Measurements from ENCODE around the gene TMEM9. TPM values are rescaled to one million over a fixed set of nuclear protein-coding genes. Genes with fewer than 3 reads are reported as not detected.

Gene TMEM9
- total RNA-seq, 2 donors from 2014 or later = 131 to 164 TPM

DNA sequence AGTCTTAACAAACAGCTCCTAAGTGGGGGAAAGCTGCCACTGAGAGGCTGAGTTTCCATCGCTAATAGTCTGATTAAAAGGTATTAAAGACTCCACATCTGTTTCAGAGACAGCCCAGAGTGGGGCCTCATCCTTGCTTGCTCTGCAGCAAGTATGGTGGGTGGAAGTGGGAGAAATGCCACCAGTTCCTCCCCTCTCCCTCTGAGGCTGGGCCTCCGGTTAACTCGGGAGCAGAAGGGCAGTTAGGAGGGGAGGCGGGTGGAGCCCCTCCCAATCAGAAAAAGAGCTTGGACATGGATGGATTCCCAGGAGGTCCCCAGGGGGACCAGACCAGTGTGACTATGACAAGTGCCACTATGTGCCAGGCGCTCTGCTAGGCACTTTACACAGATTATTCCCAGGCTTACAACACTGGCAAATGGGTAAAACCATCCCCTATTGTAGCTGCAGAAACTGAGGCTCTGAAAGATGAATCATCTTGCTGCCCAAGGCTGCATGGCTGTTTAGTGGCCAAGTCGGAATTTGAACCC lies 15.9 kb downstream of the TMEM9 start:
- H3K9me3 ChIP-seq = no peaks in the 10 kb centered on the region
- no peaks in the 10 kb centered on the region for H3K4me1 ChIP-seq (replicated peaks)
- H3K36me3 ChIP-seq = peaks cover 0 to 3% of the 10 kb centered on the region in 2 donors
- intact Hi-C loops (cut with DNase I) = no loop called here
- H3K4me3 ChIP-seq = no peak overlapping the region
- no peak for DNase-seq (ENCODE audit: low spot score)
- WGBS = 72% methylated on average over 6 of the region's 6 CpGs
- TF ChIP-seq, protein P1, sequence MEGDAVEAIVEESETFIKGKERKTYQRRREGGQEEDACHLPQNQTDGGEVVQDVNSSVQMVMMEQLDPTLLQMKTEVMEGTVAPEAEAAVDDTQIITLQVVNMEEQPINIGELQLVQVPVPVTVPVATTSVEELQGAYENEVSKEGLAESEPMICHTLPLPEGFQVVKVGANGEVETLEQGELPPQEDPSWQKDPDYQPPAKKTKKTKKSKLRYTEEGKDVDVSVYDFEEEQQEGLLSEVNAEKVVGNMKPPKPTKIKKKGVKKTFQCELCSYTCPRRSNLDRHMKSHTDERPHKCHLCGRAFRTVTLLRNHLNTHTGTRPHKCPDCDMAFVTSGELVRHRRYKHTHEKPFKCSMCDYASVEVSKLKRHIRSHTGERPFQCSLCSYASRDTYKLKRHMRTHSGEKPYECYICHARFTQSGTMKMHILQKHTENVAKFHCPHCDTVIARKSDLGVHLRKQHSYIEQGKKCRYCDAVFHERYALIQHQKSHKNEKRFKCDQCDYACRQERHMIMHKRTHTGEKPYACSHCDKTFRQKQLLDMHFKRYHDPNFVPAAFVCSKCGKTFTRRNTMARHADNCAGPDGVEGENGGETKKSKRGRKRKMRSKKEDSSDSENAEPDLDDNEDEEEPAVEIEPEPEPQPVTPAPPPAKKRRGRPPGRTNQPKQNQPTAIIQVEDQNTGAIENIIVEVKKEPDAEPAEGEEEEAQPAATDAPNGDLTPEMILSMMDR (IDR thresholded peaks at IDR 0.05) = no peak
- no peak for TF ChIP-seq POLR2AphosphoS5 (IDR thresholded peaks at IDR 0.05)
- TF ChIP-seq POLR2A (IDR thresholded peaks at IDR 0.05) = no peak
- no peaks in the 10 kb centered on the region for H3K27me3 ChIP-seq (replicated peaks; ENCODE audit: insufficient read depth)
- H3K27ac ChIP-seq = no peak overlapping the region

DNA sequence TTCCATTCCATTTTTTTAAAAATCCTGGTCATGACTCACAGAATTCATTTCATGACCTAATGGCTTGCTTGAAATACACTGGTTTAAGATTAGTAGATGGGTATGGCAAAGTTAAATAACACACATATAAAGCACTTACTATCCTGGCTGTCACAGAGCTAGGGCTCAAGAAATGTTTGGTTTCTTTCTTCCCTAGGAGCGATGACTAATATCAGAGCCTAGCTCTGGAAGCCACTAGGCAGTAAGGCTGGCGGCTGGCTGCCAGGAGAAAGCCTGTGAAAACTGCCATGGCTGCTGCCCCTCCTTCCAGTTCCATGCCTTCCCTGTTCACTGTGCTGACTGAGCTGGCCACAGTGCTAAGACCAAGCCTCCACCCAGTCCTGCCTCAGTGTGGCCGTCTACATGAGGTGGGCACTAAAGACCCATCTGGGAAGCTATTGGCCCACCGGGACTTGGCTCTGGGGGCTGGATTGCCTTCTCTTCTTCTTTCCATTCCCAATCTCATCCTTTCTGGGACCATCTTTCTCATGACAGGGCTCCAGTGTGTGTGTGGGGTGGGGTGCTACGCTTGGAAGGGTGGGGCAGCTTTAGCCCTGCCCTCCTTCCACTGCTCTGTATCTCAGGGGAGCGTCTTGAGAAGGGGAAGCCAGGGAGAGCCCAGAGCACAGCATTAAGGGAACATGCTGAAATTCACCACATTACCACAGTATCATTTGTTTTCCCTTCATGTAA lies 16.5 kb downstream of the TMEM9 start:
- H3K27ac ChIP-seq = no peak overlapping the region
- no peaks in the 10 kb centered on the region for H3K4me1 ChIP-seq (replicated peaks)
- no peaks in the 10 kb centered on the region for H3K27me3 ChIP-seq (replicated peaks; ENCODE audit: insufficient read depth)
- no peaks in the 10 kb centered on the region for H3K36me3 ChIP-seq
- H3K9me3 ChIP-seq = no peaks in the 10 kb centered on the region
- no peak for TF ChIP-seq POLR2A (IDR thresholded peaks at IDR 0.05)
- peak; percentile 23 for TF ChIP-seq POLR2AphosphoS5 (IDR thresholded peaks at IDR 0.05)
- 46% methylated on average over 6 of the region's 6 CpGs for WGBS
- H3K4me3 ChIP-seq = no peak overlapping the region
- intact Hi-C loops (cut with DNase I) = no loop called here
- DNase-seq (ENCODE audit: low spot score) = peak; percentile 57

DNA sequence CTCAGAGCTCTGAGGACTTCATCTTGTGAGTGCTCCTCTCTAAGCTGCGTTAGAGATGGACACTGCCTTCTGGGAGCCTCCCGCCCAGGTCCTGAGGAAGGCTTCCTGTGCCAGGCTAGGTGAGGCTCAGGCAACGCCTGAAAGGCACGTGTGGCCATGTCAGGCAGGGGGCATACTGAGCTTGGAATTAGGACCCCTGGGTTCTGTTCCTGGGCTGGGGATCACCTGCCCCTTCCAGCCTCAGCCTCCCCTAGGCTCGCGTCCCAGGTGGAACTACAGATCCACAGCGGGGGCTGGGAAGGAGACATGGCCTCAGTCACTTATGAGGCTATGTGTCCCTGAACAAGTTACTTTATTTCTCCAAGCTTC lies 17.3 kb downstream of the TMEM9 start:
- no peak for DNase-seq (ENCODE audit: low spot score)
- intact Hi-C loops (cut with DNase I) = no loop called here
- Histone ChIP-seq H3K9me3 (no peaks in the 10 kb centered on the region), H3K36me3 (no peaks in the 10 kb centered on the region), H3K27ac (no peak overlapping the region), H3K4me3 (no peak overlapping the region), H3K4me1 (replicated peaks) (no peaks in the 10 kb centered on the region), H3K27me3 (replicated peaks; ENCODE audit: insufficient read depth) (no peaks in the 10 kb centered on the region)
- WGBS = 85% methylated on average over 7 of the region's 7 CpGs
- TF ChIP-seq POLR2A (IDR thresholded peaks at IDR 0.05) = no peak
- no peak for TF ChIP-seq POLR2AphosphoS5 (IDR thresholded peaks at IDR 0.05)
- TF ChIP-seq, protein P1 (IDR thresholded peaks at IDR 0.05) = no peak

DNA sequence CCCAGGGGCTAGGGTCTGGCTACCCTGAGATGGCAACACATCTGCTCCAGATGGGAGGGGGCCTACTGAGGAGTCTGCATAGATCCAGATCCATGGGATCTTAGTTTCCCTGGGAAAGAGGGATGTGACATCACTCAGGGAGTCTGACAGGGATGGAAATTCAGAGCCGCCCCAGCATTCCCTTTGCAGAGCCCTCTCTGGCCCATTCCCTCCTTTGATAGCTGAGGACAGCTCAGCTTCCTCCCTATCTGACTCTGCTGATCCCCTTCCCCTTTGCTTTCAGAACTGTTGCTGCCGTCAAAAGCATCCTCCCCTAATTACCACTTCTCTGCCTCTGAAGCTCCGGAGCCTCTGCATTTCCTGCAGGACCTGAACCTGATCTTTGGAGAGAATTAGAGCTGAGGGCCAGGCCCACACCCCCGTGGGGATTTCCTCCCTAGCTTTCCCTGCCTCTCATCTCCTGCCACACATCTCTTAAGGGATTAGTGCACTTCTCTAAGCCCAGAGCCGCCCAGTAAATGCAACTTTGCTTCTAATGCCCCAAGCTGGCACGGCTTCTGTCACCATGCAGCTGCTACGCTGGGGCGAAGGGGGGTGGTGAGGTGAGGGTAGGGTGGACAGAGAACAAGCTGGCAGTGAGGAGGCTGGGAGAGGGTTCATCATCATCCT lies 17.8 kb downstream of the TMEM9 start:
- TF ChIP-seq, protein P1 (IDR thresholded peaks at IDR 0.05) = no peak
- TF ChIP-seq POLR2AphosphoS5 (IDR thresholded peaks at IDR 0.05) (no peak), POLR2A (IDR thresholded peaks at IDR 0.05) (no peak)
- WGBS = 83% methylated on average over 8 of the region's 8 CpGs
- intact Hi-C loops (cut with DNase I) = no loop called here
- Histone ChIP-seq H3K4me3 (no peak overlapping the region), H3K36me3 (no peaks in the 10 kb centered on the region), H3K4me1 (replicated peaks) (no peaks in the 10 kb centered on the region), H3K27ac (no peak overlapping the region), H3K9me3 (no peaks in the 10 kb centered on the region), H3K27me3 (replicated peaks; ENCODE audit: insufficient read depth) (no peaks in the 10 kb centered on the region)
- no peak for DNase-seq (ENCODE audit: low spot score)

DNA sequence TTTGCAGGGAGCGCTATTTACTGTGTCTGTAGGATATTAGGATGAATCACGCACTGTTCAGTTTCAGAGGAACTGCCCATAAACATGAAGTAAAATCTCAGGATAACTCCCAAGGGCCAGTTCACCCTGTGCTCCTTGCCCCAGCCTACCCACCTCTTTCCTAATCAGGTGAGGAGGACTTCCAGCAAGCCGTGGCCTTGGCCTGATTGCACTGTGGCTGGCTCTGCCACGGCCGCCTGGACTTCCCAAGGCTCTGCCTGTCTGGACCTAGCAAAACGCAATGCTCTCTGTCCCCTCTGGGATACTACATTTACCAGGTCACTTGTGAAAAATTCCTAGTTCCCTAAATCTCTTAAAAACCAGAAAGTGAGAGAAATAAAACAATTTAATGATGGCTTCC lies 19.9 kb downstream of the TMEM9 start:
- WGBS = 93% methylated on average over 6 of the region's 6 CpGs
- no peak overlapping the region for H3K27ac ChIP-seq
- no peaks in the 10 kb centered on the region for H3K9me3 ChIP-seq
- no peak overlapping the region for H3K4me3 ChIP-seq
- H3K27me3 ChIP-seq (replicated peaks; ENCODE audit: insufficient read depth) = no peaks in the 10 kb centered on the region
- no peaks in the 10 kb centered on the region for H3K36me3 ChIP-seq
- H3K4me1 ChIP-seq (replicated peaks) = no peaks in the 10 kb centered on the region
- TF ChIP-seq POLR2A (IDR thresholded peaks at IDR 0.05) = no peak
- TF ChIP-seq, protein P1 (IDR thresholded peaks at IDR 0.05) = no peak
- DNase-seq (ENCODE audit: low spot score) = no peak
- intact Hi-C loops (cut with DNase I) = no loop called here
